K562 (cell line): ENCODE measurements around the gene RHEBL1. TPM values are rescaled to one million over a fixed set of nuclear protein-coding genes. Genes with fewer than 3 reads are reported as not detected.

ENCODE experiments used
- ATAC-seq: fragments of 200-7000 bp; cut with Tn5 transposase; 3 replicates; pipeline ENCODE4 v1.9.1; 2020; ENCODE audit warnings: moderate library complexity
- BruUV-seq: library from RNA; stranded (reverse); fragments of 400-500 nt; replicated peaks from 2 replicates; lab custom pipeline; 2021; lab: Mats Ljungman, UMichigan
- CTCF ChIA-PET: fragments of 300-600 bp; formaldehyde crosslinking; extraction: SDS; loops from one replicate; lab custom pipeline; 2021; ENCODE audit warnings: low intra/inter-chr PET ratio; lab: Yijun Ruan, JAX
- POLR2A ChIA-PET: fragments of 300-600, 350-650 bp; sonication (Branson Sonifier 250); formaldehyde crosslinking; extraction: SDS; loops from one replicate; lab custom pipeline; 2021; ENCODE audit warnings: antibody characterized with exemption, inconsistent platforms; lab: Yijun Ruan, JAX
- DNase-seq, 4 experiments: peaks; one replicate each; pipeline versions ENCODE4 v3.0.0 to v3.0.0-alpha.2; 2011 to 2018; ENCODE audit warnings: low spot score in 3 of 4, mixed read lengths in 3 of 4; ENCODE audit errors: extremely low read depth in 1 of 4
- FAIRE-seq: peaks from 2 replicates; lab custom pipeline; 2011; peaks lifted over from hg19 to GRCh38; lab: Jason Lieb, UNC
- H2AFZ ChIP-seq: 2 replicates; pipeline ENCODE4 v1.6.0; 2011; ENCODE audit warnings: low read depth, low read length, control low read depth, inconsistent platforms
- H3K27ac ChIP-seq: fragments of 200-600 bp; 3 replicates; pipeline ENCODE4 v1.8.0; 2011; ENCODE audit warnings: low read depth, mild to moderate bottlenecking, control low read depth, inconsistent platforms, low read length, moderate library complexity, mixed read lengths; ENCODE audit errors: extremely low read depth
- H3K27me3 ChIP-seq, 2 experiments: fragments of 300-600 bp in 1 of 2; 2 replicates in 1 of 2; 3 replicates in 1 of 2; pipeline versions ENCODE4 v1.6.0 to v1.8.0; 2011; ENCODE audit warnings: inconsistent platforms in 2 of 2, low read length in 2 of 2, mild to moderate bottlenecking in 1 of 2, mixed read lengths in 1 of 2, moderate library complexity in 1 of 2; ENCODE audit not compliant: control insufficient read depth in 2 of 2, insufficient read depth in 2 of 2
- H3K36me3 ChIP-seq: fragments of 300-600 bp; 3 replicates; pipeline ENCODE4 v1.8.0; 2011; ENCODE audit warnings: mild to moderate bottlenecking, low read length, inconsistent platforms; ENCODE audit not compliant: control insufficient read depth, insufficient read depth
- H3K4me1 ChIP-seq, 2 experiments: fragments of 200-600 bp in 1 of 2; replicated peaks in 1 of 2; 2 replicates in 1 of 2; 3 replicates in 1 of 2; pipeline versions ENCODE4 v1.5.1 to v1.8.0; 2011; ENCODE audit warnings: inconsistent platforms in 2 of 2, low read length in 2 of 2, mild to moderate bottlenecking in 1 of 2, mixed read lengths in 1 of 2, moderate library complexity in 1 of 2; ENCODE audit not compliant: control insufficient read depth in 2 of 2, insufficient read depth in 2 of 2
- H3K4me2 ChIP-seq: 2 replicates; pipeline ENCODE4 v1.6.1; 2011; ENCODE audit warnings: low read length, control low read depth, inconsistent platforms, mixed read lengths; ENCODE audit not compliant: insufficient read depth
- H3K4me3 ChIP-seq: fragments of 200-600 bp; sonication (generic), shearing (Covaris generic); 2 replicates; pipeline ENCODE4 v1.5.1; 2016; ENCODE audit warnings: control low read depth, inconsistent platforms
- H3K79me2 ChIP-seq: fragments of 200-600 bp; 3 replicates; pipeline ENCODE4 v1.8.0; 2011; ENCODE audit warnings: low read length, inconsistent platforms; ENCODE audit not compliant: control insufficient read depth, insufficient read depth
- H3K9ac ChIP-seq, 2 experiments: 2 replicates each; pipeline versions ENCODE4 v1.6.0 to v1.6.1; 2011; ENCODE audit warnings: low read depth in 2 of 2, low read length in 2 of 2, control low read depth in 1 of 2, inconsistent platforms in 1 of 2, mild to moderate bottlenecking in 1 of 2, mixed read lengths in 1 of 2; ENCODE audit not compliant: insufficient read depth in 1 of 2
- H3K9me1 ChIP-seq: one replicate; pipeline ENCODE4 v1.6.0; 2011; ENCODE audit warnings: inconsistent platforms, mild to moderate bottlenecking, low read length, moderate library complexity; ENCODE audit not compliant: control insufficient read depth, insufficient read depth
- H3K9me3 ChIP-seq: replicated peaks from 2 replicates; pipeline ENCODE4 v1.5.1; 2011; ENCODE audit warnings: low read depth, low read length, inconsistent platforms; ENCODE audit not compliant: control insufficient read depth, insufficient read depth
- H4K20me1 ChIP-seq: replicated peaks from 2 replicates; pipeline ENCODE4 v1.6.1; 2011; ENCODE audit warnings: low read length, inconsistent platforms, mixed read lengths; ENCODE audit not compliant: control insufficient read depth, insufficient read depth
- ARNT ChIP-seq, 2 experiments: fragments of 450-650 bp; IDR thresholded peaks; 2 replicates each; pipeline ENCODE4 v1.6.1; 2016; ENCODE audit warnings: mild to moderate bottlenecking in 1 of 2
- BCLAF1 ChIP-seq, 2 experiments: fragments of 450-650 bp in 1 of 2; IDR thresholded peaks; 2 replicates each; pipeline ENCODE4 v1.6.1; 2011 to 2017; ENCODE audit warnings: low read depth in 2 of 2, antibody characterized with exemption in 1 of 2, borderline replicate concordance in 1 of 2, low read length in 1 of 2, mild to moderate bottlenecking in 1 of 2, mixed read lengths in 1 of 2; ENCODE audit not compliant: control insufficient read depth in 1 of 2
- CBX2 ChIP-seq: fragments of 200-600 bp; sonication (generic); IDR thresholded peaks from one replicate; pipeline ENCODE4 v1.6.1; 2012; ENCODE audit warnings: mild to moderate bottlenecking, low read length, inconsistent platforms; ENCODE audit not compliant: insufficient read depth, poor library complexity, severe bottlenecking
- CREM ChIP-seq: IDR thresholded peaks from 2 replicates; pipeline ENCODE4 v1.6.1; 2014; ENCODE audit warnings: antibody characterized with exemption, low read depth
- DLX4 ChIP-seq: fragments of 250-450 bp; sonication (Bioruptor Pico); IDR thresholded peaks from 2 replicates; pipeline ENCODE4 v1.6.1; 2021; ENCODE audit warnings: mild to moderate bottlenecking
- HDAC6 ChIP-seq: IDR thresholded peaks from 2 replicates; pipeline ENCODE4 v1.6.1; 2012; ENCODE audit warnings: low read depth, mild to moderate bottlenecking, control low read depth, inconsistent platforms, low read length, moderate library complexity
- PBX2 ChIP-seq, 2 experiments: IDR thresholded peaks in 1 of 2; conservative IDR thresholded peaks in 1 of 2; 2 replicates each; pipeline ENCODE4 v1.6.1; 2016; ENCODE audit warnings: low read depth in 2 of 2, mild to moderate bottlenecking in 1 of 2, missing compliant biosample characterization in 1 of 2, missing genetic modification characterization in 1 of 2, moderate library complexity in 1 of 2
- RBM17 ChIP-seq: fragments of 200-400 bp; formaldehyde crosslinking; IDR thresholded peaks from 2 replicates; pipeline ENCODE4 v1.6.1; 2017; ENCODE audit warnings: low read depth, mild to moderate bottlenecking, low read length, borderline replicate concordance
- RBM22 ChIP-seq: fragments of 200-400 bp; formaldehyde crosslinking; IDR thresholded peaks from 2 replicates; pipeline ENCODE4 v1.6.1; 2018; ENCODE audit warnings: low read length, low read depth; ENCODE audit not compliant: poor library complexity, severe bottlenecking
- SRSF1 ChIP-seq: fragments of 200-400 bp; formaldehyde crosslinking; IDR thresholded peaks from 2 replicates; pipeline ENCODE4 v1.6.1; 2017; ENCODE audit warnings: mild to moderate bottlenecking, low read depth, low read length, moderate library complexity
- ZNF24 ChIP-seq: fragments of 450-650 bp; IDR thresholded peaks from 2 replicates; pipeline ENCODE4 v1.6.1; 2016
- ZNF384 ChIP-seq: IDR thresholded peaks from 2 replicates; pipeline ENCODE4 v1.6.1; 2012; ENCODE audit warnings: low read depth, low read length, improper control_type of control experiment
- WGBS: fragments of 100-300 bp; shearing (Covaris generic); methylation state at CpG from one replicate; pipeline ENCODE4 v1.1.6; 2016; ENCODE audit warnings: low coverage, mixed read lengths; ENCODE audit not compliant: insufficient coverage; ENCODE audit errors: missing lambda C conversion rate; 5-methylcytosine and 5-hydroxymethylcytosine counted together
- in situ Hi-C: fragments of 300-500 bp; cut with MboI; formaldehyde crosslinking; loops from 4 replicates; pipeline ENCODE4 v1.15.0; 2018; ENCODE audit warnings: inconsistent platforms, mixed read lengths
- intact Hi-C: fragments of 100-400 bp; cut with micrococcal nuclease; formaldehyde crosslinking; loops from 2 replicates; pipeline ENCODE4 v1.14.2; 2022
- polyA plus RNA-seq, 8 experiments: library from polyadenylated mRNA; depleted of rRNA in 4 of 8; stranded (reverse) in 5 of 8; unstranded in 3 of 8; fragments of >200 nt; fragmentation: Nextera tagmentation in 2 of 8; fragmentation: Illumina TruSeq in 1 of 8; extraction: Ambion mirVana in 2 of 8; extraction: Trizol in 1 of 8; gene quantifications; 2 replicates each; pipeline versions ENCODE4 v1.2.1 to v1.2.3, GENCODE V29; 2011 to 2014; ENCODE audit warnings: inconsistent platforms in 1 of 8, missing spikeins in 1 of 8
- total RNA-seq, 7 experiments: library from RNA; depleted of rRNA in 6 of 7; stranded (reverse); fragments of >200 nt in 6 of 7; fragmentation: Illumina TruSeq in 2 of 7; extraction: Trizol in 2 of 7; gene quantifications; 2 replicates each; pipeline versions ENCODE4 v1.2.1 to v1.2.3, GENCODE V29; 2011 to 2021; ENCODE audit warnings: low replicate concordance in 1 of 7
- TF ChIP-seq, protein P1 (sequence below), 2 experiments: IDR thresholded peaks; 2 replicates each; pipeline ENCODE4 v1.6.1; 2012; ENCODE audit warnings: improper control_type of control experiment in 2 of 2, low read depth in 2 of 2, low read length in 2 of 2, borderline replicate concordance in 1 of 2

RHEBL1 gene
- total and polyA plus RNA-seq, 9 of the 15 experiments (the other 6 are each of a cell fraction or from before 2014, with no cell fraction given), result 4.3 to 36.1 (median 8.2) TPM

- Histone ChIP-seq H3K79me2 (no peaks in the 10 kb centered on the region), H3K9ac (no peak overlapping the region), H3K4me2 (no peak overlapping the region), H3K4me1 (peaks cover 10 to 13% of the 10 kb centered on the region in 2 experiments; a peak in 4 of 5 replicates), H3K27me3 (no peaks in the 10 kb centered on the region), H2AFZ (no peak overlapping the region), H3K9me1 (no peaks in the 10 kb centered on the region), H3K4me3 (no peak overlapping the region), H3K9me3 (no peaks in the 10 kb centered on the region), H4K20me1 (0 out of 2 replicates have a peak, but pooled peaks cover 5% of the 10 kb centered on the region), H3K27ac (no peak overlapping the region), H3K36me3 (peaks cover 91% of the 10 kb centered on the region)
- FAIRE-seq, result no peak
- intact Hi-C loops, result no loop called here
- WGBS, result 89% methylated on average over 11 of the region's 12 CpGs
- in situ Hi-C loops, result no loop called here
- ChIA-PET POLR2A (interaction anchor here (0.6 to 3.4 kb wide), 5 partner anchors 9 to 76 kb away, joined by 3 to 22 read pairs (median 4); no protein-coding TSS in a partner anchor), CTCF (no interaction called here)
- ATAC-seq, result no peak
- no peak for DNase-seq
- BruUV-seq, result no TSS peak
- TF ChIP-seq SRSF1 (no peak), ARNT (IDR thresholded peaks at IDR 0.05) (no peak), RBM17 (no peak), PBX2 (CRISPR knock-in tag; IDR thresholded peaks at IDR 0.05; ENCODE audit: low read depth) (no peak), PBX2 (tag; conservative IDR thresholded peaks at IDR 0.05; ENCODE audit: low read depth) (no peak), BCLAF1 (IDR thresholded peaks at IDR 0.05; ENCODE audit: borderline replicate concordance in 1 of 2, control insufficient read depth in 1 of 2, low read depth in 2 of 2, low read length in 1 of 2) (no peak), DLX4 (CRISPR knock-in tag) (no peak), RBM22 (no peak), CBX2 (no peak), CREM (no peak), ZNF24 (no peak), ZNF384 (no peak), HDAC6 (no peak)
- TF ChIP-seq, protein P1, sequence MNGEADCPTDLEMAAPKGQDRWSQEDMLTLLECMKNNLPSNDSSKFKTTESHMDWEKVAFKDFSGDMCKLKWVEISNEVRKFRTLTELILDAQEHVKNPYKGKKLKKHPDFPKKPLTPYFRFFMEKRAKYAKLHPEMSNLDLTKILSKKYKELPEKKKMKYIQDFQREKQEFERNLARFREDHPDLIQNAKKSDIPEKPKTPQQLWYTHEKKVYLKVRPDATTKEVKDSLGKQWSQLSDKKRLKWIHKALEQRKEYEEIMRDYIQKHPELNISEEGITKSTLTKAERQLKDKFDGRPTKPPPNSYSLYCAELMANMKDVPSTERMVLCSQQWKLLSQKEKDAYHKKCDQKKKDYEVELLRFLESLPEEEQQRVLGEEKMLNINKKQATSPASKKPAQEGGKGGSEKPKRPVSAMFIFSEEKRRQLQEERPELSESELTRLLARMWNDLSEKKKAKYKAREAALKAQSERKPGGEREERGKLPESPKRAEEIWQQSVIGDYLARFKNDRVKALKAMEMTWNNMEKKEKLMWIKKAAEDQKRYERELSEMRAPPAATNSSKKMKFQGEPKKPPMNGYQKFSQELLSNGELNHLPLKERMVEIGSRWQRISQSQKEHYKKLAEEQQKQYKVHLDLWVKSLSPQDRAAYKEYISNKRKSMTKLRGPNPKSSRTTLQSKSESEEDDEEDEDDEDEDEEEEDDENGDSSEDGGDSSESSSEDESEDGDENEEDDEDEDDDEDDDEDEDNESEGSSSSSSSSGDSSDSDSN (IDR thresholded peaks at IDR 0.05; ENCODE audit: borderline replicate concordance in 1 of 2, low read depth in 2 of 2, low read length in 2 of 2), result no peak
Observed at GRCh38 chr12:49024543-49024942, 45.2 kb downstream of the RHEBL1 start.
